ENCODE results near the gene CEP135.
A peak's percentile ranks its signal among the peaks of the same experiment; 100 is the strongest.
"Not testable (repeated sequence)": the region's sequence is repeated elsewhere in the genome, so short reads cannot be mapped to it uniquely, and the experiment has no call there.

CEP135 gene

GRCh38 chr4:55948726-55949481, at the start of gene CEP135:
Gene CEP135, plus strand, starts transcription at chr4:55948945. Its CDS starts 3,186 bp downstream, at chr4:55952131.
- DNase-seq = peak; percentile 87

- no peak for DNase-seq
Observed at GRCh38 chr4:55902677-55903076, 46.1 kb upstream of the CEP135 start.

- DNase-seq = no peak
Observed at GRCh38 chr4:55903577-55903976, 45.2 kb upstream of the CEP135 start.

- no peak for DNase-seq
Observed at GRCh38 chr4:55904576-55904975, 44.2 kb upstream of the CEP135 start.

- DNase-seq = no peak
Observed at GRCh38 chr4:55906323-55906722, 42.4 kb upstream of the CEP135 start.

- DNase-seq = no peak
Observed at GRCh38 chr4:55906989-55907388, 41.8 kb upstream of the CEP135 start.

- no peak for DNase-seq
Observed at GRCh38 chr4:55907469-55907868, 41.3 kb upstream of the CEP135 start.

- no peak for DNase-seq
Observed at GRCh38 chr4:55910140-55910539, 38.6 kb upstream of the CEP135 start.

- DNase-seq = no peak
Observed at GRCh38 chr4:55912249-55912648, 36.5 kb upstream of the CEP135 start.

- DNase-seq = no peak
Observed at GRCh38 chr4:55920571-55920970, 28.2 kb upstream of the CEP135 start.

GRCh38 chr4:55921093-55921492, 27.7 kb upstream of the CEP135 start:
- no peak for DNase-seq

GRCh38 chr4:55925241-55925640, 23.5 kb upstream of the CEP135 start:
- DNase-seq = no peak

- DNase-seq = no peak
Observed at GRCh38 chr4:55926610-55927009, 22.1 kb upstream of the CEP135 start.

- DNase-seq = no peak
Observed at GRCh38 chr4:55927803-55928437, 20.8 kb upstream of the CEP135 start.

- no peak for DNase-seq
Observed at GRCh38 chr4:55928846-55929245, 19.9 kb upstream of the CEP135 start.

GRCh38 chr4:55931043-55931442, 17.7 kb upstream of the CEP135 start:
- no peak for DNase-seq

GRCh38 chr4:55931833-55932232, 16.9 kb upstream of the CEP135 start:
- no peak for DNase-seq

GRCh38 chr4:55932511-55932910, 16.2 kb upstream of the CEP135 start:
- DNase-seq = no peak

- DNase-seq = no peak
Observed at GRCh38 chr4:55933611-55934010, 15.1 kb upstream of the CEP135 start.

- not testable (repeated sequence) for DNase-seq
Observed at GRCh38 chr4:55935907-55936306, 12.8 kb upstream of the CEP135 start.

- DNase-seq = no peak
Observed at GRCh38 chr4:55938481-55938880, 10.3 kb upstream of the CEP135 start.

GRCh38 chr4:55939421-55939820, 9.3 kb upstream of the CEP135 start:
- DNase-seq = no peak

- no peak for DNase-seq
Observed at GRCh38 chr4:55941881-55942396, 6.8 kb upstream of the CEP135 start.

GRCh38 chr4:55947254-55947882, 1.4 kb upstream of the CEP135 start:
- DNase-seq = peak; percentile 77
